CD4-positive, alpha-beta T cell treated with Interleukin-21 for 1 hour (primary cell): ENCODE data around the gene GNG3.
"Not testable (repeated sequence)": the region's sequence is repeated elsewhere in the genome, so short reads cannot be mapped to it uniquely, and the experiment has no call there.

ENCODE experiments used
- DNase-seq: peaks from one replicate; pipeline ENCODE4 v3.0.0-alpha.2; 2020

The GNG3 gene

DNA sequence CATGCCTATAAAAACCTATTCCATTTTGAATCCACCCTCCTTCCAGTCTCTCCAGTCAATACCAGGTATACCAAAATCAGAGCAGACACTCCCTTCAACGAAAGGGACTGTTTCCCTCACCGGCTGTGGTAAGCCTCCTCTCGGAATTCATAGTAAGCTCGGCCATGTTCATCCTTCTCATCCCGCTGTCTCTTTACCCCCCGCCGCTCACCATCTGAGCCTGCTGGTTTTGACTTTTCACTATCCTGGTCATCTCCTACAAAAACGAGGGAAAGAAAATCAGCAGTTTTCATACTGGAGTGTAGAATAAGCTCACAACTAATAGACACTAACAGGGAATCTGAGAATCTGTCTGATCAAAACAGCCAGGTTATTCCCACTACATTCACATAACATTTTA, 16.7 kb downstream of the GNG3 start:
- DNase-seq: no peak

DNA sequence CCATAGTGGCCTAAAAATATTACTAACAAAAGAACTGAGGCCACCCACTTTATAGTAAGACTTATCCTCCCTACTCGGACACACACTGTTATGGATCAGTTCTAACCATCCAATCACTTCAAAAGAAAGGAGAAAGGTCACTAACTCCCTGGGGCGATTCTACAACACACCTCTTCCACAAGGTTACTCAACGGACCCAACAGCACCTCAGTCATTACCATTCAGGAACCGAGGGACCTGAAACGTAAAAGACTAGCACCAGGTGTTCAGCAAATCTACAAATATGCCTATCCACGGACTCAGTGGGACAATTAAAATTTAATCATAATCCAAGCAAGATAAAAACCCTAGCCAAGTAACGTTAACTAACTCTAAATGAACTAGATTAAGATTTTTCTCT, 18.2 kb downstream of the GNG3 start:
- no peak for DNase-seq

DNA sequence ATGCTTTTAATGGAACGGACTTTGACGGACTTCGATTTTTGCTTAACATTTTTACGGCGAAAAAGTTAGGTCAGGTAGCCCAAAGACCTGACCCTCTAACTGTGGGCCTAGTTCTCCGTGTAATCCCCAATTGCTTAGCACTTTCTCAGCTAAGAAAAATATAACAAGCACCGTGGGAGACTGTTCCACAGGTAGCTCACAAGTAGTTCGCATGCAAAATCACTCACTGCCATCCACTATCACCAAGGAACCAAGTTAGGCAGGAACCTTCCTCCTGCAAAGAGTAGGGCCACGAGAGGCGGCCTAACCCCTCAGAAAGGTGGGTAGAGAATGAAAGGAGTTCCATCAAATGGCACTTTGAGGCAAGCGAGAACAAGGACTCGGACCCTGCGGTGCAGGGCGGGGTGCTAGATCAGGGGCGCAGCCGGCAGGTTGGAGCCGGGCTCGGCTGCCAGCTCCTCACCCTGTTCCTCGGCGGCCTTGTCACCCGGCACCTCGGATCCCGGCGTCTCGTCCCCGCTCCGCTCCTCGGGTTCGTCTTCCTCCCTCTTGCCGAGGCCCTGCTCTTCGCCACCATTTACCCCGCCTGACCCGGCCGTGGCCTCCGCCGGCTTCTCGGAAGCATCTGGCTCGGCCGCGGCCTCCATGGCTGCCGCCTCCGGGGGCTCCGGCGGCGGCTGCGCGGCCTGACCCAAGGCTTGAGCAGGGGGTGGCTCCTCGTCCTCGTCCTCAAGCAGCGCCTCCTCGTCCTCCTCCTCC, 18.9 kb downstream of the GNG3 start:
- no peak for DNase-seq

DNA sequence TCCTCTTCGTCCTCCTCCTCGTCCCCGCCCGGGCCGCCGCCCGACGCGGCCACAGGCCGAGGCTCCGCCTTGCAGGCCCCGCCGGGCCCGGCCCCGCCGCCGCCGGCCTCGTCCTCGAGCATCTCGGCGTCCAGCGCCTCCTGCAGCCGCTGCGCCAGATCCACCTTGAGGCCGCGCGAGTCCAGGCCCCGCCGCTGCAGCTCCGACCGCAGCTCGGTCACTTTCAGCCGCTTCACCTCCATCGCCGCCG, 19.4 kb downstream of the GNG3 start:
- no peak for DNase-seq

DNA sequence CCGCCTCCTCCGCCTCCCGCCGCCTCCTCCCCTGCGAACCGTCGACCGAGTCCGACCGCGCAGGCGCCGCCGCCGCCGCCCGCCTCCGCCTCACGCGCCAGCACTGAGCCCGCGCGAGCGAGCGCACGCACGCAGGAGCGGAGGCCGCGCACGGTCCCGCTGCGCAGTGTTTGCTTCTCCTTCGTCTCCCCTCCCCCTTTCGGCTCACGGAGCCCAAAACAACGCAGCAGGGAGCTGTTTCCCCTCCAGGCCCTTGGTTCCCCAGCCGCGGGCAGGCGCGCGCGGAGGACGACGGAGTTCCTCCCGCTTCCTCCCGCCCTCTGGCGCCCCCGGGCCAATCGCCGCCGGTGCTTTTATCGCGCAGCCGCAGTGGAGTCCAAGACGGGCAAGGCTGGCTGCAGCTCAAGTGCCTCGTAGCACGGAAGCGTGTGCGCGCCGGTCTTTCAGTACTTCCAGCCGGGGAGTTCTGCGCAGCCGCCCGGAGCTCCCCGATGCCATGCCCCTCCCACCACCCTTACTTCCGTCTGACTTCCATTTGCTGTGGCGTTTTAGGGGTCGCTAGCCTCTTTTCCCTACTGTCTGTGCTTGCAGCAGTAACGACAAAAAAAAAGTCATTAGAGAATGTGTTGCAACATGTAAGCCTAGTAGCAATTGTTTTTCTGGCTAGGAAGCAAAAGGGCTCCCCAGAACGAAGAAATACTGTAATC, 19.8 kb downstream of the GNG3 start, which contains the start of gene HNRNPUL2:
Gene HNRNPUL2 (minus strand): TSS at position 293 of the 707 bp plus-strand sequence. CDS start 301 bp downstream, outside the sequence.
- DNase-seq: peak; percentile 99

DNA sequence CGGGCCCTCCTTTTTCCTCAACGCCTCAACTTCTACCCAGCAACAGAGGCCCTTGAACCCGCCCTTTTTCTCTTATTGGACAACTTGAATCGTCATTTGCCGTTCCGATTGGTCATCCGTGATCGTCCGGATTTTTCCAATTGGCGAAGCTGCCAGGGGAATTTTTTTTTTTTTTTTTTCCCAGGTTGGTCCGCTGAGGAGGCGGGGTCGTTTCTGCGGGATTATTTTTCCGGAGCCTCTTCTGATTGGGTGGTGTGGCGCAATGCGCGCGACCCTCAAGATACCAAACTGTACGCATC, 20.3 kb downstream of the GNG3 start:
- peak; percentile 97 for DNase-seq

DNA sequence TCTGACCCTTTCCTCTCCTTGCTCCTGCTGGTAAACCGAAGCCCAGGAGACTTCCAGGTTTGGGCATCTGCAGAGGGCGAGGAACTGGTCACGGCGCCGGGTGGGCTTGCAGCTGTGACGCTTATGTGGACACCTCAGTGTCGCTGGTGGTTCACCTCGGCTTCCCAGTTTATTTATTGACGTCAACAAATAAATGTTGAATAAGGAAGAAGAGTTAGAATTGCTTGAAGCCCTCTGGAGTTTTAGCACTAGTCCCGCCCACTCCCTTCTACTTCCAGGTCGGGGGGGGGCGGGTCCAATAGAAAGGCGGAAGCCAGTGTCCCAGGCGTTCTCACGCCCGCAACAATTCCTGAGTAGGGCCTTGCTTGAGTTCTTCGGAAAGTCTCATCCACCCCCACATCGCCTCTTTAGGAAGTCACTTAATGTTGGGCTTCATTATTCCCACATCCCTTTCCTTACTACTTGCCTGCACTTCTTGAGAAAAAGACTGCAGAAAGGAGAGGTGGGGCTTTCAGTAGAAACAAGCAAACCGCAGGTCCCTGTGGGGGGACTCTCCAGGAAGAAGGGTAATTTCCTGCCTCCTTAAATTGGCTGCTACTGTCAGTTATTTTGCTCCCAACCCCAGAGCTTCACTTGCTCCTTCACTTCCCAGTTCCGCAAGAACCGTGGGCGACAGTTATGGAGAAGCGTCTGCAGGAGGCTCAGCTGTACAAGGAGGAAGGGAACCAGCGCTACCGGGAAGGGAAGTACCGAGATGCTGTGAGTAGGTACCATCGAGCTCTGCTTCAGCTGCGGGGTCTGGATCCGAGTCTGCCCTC, 20.9 kb downstream of the GNG3 start, which contains the start of gene TTC9C:
Gene TTC9C (plus strand): TSS at position 316 of the 818 bp plus-strand sequence. CDS start 363 bp downstream, at position 679.
- peak; percentile 84 for DNase-seq

DNA sequence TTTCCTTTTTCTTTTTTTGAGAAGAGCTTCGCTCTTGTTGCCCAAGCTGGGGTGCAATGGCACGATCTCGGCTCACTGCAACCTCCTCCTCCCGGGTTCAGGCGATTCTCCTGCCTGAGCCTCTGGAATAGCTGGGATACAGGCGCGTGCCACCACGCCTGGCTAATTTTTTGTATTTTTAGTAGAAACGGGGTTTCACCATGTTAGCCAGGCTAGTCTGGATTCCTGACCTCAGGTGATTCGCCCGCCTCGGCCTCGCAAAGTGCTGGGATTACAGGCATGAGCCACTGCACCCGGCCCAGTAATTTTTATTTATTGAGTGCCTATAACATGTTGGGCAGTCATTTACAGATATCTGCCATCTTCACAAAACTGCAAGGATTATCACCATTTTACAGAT, 22.6 kb downstream of the GNG3 start:
- not testable (repeated sequence) for DNase-seq

DNA sequence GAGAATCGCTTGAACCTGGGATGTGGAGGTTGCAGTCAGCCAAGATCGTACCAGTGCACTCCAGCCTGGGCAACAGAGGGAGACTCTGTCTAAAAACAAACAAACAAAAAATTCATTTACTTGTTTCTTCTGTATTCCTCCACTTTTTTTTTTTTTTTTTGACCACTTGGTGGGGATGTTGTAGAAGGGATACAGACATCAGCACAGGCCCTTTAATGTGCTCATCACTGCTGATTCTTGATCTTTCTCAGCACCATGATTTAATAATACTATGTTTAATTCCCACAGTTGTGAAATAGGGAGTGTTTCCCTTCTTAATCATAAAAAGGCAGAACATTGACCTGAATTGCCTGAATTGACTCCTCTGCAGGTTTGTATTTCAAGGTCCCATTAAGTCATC, 25.4 kb downstream of the GNG3 start:
- peak; percentile 22 for DNase-seq

DNA sequence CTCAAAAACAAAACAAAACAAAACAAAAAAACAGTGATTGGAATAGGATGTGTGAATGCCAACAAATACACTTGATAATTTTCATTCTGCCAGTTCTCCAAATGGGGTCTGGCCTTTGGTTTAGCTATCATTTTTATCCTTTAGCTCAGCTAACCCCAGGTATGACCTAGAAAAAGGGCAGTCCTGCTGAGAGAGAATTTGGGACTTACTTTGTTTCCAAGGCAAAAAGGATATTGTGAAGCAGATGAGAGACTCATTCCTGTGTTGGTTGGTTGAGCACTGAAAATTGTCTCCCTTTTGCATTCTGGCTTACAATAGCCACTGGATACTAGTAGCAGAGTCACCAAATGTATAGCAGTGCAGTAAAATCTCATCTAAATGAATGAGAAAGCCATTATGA, 29.7 kb downstream of the GNG3 start:
- no peak for DNase-seq

DNA sequence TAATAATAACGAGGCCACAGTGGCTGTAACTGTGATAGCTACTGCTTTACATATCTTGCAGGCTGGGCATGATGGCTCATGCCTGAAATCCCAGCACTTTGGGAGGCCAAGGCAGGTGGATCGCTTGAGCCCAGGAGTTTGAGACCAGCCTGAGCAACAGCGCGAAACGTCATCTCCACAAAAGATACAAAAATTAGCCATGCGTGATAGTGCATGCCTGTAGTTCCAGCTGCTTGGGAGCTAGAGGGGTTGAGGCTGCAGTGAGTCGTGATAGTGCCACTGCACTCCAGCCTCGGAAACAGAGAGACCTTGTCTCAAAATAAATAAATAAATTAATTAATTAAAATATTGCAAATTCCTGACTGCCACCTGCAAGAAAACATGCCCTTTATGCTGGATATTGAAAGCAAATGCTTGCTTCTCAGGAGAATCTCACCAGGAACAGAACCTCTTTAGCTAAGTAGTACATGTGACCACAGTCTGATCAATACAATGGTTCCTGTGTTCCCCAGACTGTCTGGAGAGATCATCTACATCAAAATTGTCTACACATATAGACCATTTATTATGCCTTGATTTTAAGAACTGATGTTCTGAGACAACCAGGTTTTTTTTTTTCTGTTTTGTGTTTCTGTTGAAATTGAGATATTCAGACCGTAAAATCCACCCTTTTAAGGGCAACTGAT, 40.1 kb downstream of the GNG3 start:
- no peak for DNase-seq

DNA sequence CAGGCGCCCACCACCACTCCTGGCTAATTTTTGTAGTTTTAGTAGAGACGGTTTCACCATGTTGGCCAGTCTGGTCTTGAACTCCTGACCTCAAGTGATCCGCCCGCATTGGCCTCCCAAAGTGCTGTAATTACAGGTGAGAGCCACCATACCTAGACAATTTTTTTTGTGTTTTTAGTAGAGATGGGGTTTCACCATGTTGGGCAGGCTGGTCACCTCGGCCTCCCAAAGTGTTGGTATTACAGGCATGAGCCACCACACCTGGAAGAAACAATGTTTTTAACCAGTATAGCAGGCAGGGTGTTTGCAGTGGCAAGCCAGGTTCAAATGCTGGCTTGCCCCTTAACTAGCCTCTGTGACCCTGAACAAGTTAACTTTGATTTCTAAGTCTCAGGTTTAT, 42.5 kb downstream of the GNG3 start:
- not testable (repeated sequence) for DNase-seq

DNA sequence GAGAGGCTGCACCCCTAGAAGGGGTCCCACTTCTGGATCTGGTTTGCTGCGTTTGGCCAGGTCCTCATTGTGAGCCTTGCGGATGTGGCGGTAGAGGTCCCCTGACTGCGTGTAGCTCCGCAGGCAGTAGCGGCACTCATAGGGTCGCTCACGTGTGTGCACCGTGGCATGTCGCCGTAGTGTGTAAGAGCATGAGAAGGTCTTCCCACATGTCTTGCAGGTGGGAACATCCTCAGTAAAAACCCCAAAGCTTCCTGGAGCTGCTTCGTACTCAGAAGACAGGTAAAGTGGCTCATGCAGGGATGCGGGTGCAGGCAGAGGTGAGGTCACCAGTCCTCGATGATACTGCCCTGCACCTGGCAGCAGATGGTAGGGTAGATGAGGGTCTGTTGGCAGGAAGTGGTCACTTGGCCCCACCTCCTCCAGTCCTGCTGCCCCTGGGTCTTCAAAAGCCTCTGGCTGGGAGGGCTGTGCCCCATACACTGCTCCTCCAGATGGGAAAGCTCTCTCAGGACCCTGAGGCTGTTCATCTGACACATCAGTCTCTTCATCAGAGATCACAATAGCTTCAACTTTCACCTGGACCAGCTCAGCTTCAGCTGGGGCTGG, 44.8 kb downstream of the GNG3 start:
- DNase-seq: no peak

DNA sequence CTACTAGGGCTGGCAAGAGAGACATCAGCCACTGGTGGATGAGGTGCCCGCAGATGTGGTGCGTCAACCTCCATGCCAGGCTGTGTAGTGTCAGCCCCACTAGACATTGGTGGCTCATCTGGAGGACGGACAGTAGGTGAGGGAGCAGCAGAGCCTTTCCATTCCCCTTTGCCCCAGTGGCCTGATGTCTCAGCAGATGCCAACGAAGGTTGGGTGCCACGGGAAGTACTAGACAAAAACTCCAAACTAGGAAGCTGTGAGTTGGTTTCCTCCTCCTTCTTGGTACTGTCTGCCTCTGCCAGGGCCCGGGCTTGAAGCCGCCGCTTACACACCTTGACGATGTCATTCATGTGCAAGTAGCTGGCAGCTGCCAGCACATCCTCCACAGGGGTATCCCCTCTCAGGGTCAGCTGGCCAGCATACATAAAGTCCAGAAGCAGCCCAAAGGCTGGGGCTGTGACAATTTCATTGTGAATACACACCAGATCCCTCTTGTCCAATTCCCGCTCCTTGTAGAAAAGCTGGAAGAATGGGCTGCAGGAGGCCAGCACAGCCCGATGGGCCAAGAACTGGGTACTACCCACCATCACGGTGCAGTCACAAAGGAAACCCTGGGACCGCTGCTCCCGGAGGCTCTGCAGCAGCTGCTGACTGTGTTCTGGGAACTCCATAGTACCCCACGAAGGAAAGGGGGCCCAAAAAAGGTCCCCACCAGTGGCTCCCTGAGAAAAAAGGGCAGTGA, 45.7 kb downstream of the GNG3 start:
- DNase-seq: no peak

DNA sequence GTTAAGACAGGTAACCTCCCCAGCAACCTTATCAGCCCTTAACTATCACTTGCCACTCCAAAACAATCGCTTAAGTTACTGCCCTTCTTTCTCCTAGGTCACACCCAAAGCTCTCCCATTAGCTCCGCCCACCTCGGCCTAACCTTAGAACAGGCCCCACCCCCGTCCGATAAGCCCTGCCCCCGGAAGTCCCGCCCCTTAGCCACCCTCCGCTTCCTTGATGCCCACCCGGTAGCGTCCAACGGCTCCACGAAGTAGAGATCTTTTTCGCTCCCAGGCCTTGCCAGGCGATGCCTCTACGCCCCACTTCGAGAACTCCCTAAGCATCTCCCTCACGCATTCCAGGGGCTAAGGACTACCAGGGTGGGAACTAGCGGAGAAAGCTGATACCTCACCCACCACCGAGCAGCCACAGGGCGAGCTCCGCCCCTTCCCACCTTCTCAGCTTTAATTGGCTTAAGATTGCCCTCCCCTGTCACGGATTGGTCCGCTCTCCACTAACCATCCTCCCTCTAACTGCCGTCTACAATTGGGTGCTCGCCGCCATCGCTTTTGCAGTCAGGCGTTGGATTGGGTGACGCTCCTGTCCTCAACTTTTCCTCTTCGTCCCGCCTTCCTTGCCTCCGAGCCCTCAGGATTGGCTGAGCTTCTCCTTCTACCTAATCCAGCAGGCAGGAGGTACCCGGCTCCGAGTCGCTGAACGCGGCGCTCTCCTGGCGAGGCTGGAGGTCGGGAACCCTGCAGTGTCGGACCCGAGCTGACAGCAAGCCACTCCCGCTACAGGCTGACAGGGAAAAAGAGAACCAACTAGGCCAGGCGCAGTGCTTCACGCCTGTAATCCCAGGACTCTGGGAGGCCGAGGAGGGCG, 46.5 kb downstream of the GNG3 start, which contains the start of gene ZBTB3:
Gene ZBTB3 (minus strand): TSS at position 425 of the 868 bp plus-strand sequence. CDS start 496 bp downstream, outside the sequence.
- peak; percentile 99 for DNase-seq

DNA sequence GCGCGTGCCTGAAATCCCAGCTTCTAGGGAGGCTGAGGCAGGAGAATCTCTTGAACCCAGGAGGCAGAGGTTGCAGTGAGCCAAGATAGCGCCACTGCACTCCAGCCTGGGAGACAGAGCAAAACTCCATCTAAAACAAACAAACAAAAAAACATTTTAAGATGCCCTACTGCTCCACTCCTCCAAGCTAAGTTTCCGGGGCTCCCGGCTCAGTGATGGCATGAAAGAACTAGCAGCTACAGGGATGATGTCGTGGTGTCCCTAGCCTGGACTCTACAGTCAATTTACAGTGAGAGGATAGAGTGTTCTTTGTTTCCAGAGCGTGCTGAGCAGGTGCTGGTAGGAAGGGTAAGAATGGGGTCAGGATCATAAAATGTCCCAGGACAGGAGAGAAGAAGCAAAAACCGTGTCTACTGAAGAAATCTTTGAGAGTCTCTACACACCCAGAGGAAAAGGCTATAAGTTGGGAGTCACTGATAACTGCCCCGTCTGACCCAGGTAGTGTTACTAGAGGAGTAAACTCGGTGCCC, 47.7 kb downstream of the GNG3 start:
- DNase-seq: no peak

DNA sequence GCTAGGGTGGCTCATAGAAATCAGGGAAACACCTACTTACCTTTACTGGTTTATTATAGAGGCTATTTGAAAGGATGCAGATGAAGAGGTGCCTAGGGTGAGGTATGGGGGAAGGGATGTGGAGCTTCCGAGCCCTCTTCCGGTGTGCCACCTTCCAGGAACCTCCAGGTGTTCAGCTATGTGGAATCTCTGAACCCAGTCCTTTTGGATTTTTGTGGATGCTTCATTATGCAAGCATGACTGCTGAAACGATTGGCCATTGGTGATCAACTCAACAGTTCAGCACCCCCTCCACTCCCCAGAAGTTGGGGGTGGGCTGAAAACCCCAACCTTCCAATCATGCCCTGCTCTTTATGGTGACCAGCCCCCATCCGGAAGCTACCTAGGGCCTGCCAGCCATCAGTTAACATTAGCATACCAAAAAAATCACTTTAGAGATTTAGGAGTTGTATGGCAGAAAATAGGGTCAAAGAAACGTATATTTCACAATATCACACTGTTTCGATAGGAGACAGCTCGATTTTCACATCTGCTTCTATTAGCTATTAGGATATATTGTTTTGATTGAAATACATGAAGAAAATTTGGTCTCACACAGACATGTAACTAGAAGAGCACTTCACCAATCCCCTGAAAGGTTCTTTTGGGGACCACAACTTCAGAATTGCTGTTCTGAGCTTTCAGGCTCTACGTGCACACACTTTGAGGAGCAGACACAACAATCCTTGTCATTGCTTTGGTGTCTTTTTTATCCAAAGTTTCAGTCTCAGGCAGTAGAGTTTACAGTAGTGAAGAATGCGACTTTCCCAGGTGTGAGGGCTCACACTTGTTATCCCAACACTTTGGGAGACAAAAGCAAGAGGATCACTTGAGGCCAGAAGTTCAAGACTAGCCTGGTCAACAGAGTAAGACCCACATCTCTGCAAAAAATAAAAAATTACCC, 50.6 kb downstream of the GNG3 start:
- no peak for DNase-seq
